Endothelial cell of umbilical vein (primary cell): ENCODE results near the gene ATXN7L2. TPM values are rescaled to one million over a fixed set of nuclear protein-coding genes. Genes with fewer than 3 reads are reported as not detected.

Source experiments
- BruUV-seq: library from RNA; stranded (reverse); fragments of 400-500 nt; replicated peaks from 2 replicates; lab custom pipeline; 2021; lab: Mats Ljungman, UMichigan
- CTCF ChIA-PET: fragments of 300-600, 350-600 bp; sonication (Branson Sonifier 250); formaldehyde crosslinking; loops from one replicate; lab custom pipeline; 2021; ENCODE audit warnings: antibody characterized with exemption, inconsistent platforms; lab: Charles Lee
- POLR2A ChIA-PET: fragments of 300-600, 350-600 bp; sonication (Branson Sonifier 250); formaldehyde crosslinking; loops from one replicate; lab custom pipeline; 2021; ENCODE audit warnings: antibody characterized with exemption, inconsistent platforms; lab: Charles Lee
- DNase-seq: peaks from one replicate; pipeline ENCODE4 v3.0.0-alpha.2; 2011; ENCODE audit warnings: low read depth, low spot score
- FAIRE-seq: peaks from 2 replicates; lab custom pipeline; 2011; peaks lifted over from hg19 to GRCh38; lab: Jason Lieb, UNC
- H2AFZ ChIP-seq: 2 replicates; pipeline ENCODE4 v1.6.0; 2012; ENCODE audit warnings: low read depth, low read length, control low read depth, inconsistent platforms
- H3K27ac ChIP-seq: 2 replicates; pipeline ENCODE4 v1.5.1; 2011; ENCODE audit warnings: low read depth, mild to moderate bottlenecking, control low read depth, low read length, moderate library complexity; ENCODE audit not compliant: insufficient read depth
- H3K27me3 ChIP-seq, 2 experiments: 2 replicates each; pipeline versions ENCODE4 v1.6.0 to v1.6.1; 2011; ENCODE audit warnings: low read length in 2 of 2, mixed read lengths in 1 of 2; ENCODE audit not compliant: control insufficient read depth in 2 of 2, insufficient read depth in 2 of 2
- H3K36me3 ChIP-seq, 2 experiments: 2 replicates in 1 of 2; 3 replicates in 1 of 2; pipeline ENCODE4 v1.5.1; 2011; ENCODE audit warnings: low read length in 2 of 2, mild to moderate bottlenecking in 1 of 2, moderate library complexity in 1 of 2; ENCODE audit not compliant: control insufficient read depth in 2 of 2, insufficient read depth in 2 of 2; ENCODE audit errors: extremely low read depth in 1 of 2
- H3K4me1 ChIP-seq: 3 replicates; pipeline ENCODE4 v1.5.1; 2011; ENCODE audit warnings: mild to moderate bottlenecking, low read length; ENCODE audit not compliant: control insufficient read depth, insufficient read depth; ENCODE audit errors: extremely low read depth
- H3K4me2 ChIP-seq: 2 replicates; pipeline ENCODE4 v1.6.1; 2011; ENCODE audit warnings: low read length, control low read depth, mixed read lengths; ENCODE audit not compliant: insufficient read depth
- H3K4me3 ChIP-seq, 3 experiments: fragments of 200-600 bp in 1 of 3; sonication (generic), shearing (Covaris generic) in 1 of 3; replicated peaks in 1 of 3; 2 replicates each; pipeline ENCODE4 v1.5.1; 2011 to 2016; ENCODE audit warnings: control low read depth in 3 of 3, low read length in 3 of 3, mild to moderate bottlenecking in 2 of 3, inconsistent platforms in 1 of 3, low read depth in 1 of 3, moderate library complexity in 1 of 3; ENCODE audit not compliant: insufficient read depth in 1 of 3
- H3K79me2 ChIP-seq: 2 replicates; pipeline ENCODE4 v1.6.0; 2012; ENCODE audit warnings: low read length, inconsistent platforms; ENCODE audit not compliant: control insufficient read depth, insufficient read depth
- H3K9ac ChIP-seq: replicated peaks from 2 replicates; pipeline ENCODE3; 2011; ENCODE audit warnings: low read length, control low read depth; ENCODE audit not compliant: insufficient read depth; ENCODE audit errors: extremely low read depth
- H3K9me1 ChIP-seq: replicated peaks from 3 replicates; pipeline ENCODE4 v1.6.0; 2011; ENCODE audit warnings: mild to moderate bottlenecking, low read length; ENCODE audit not compliant: control insufficient read depth, insufficient read depth; ENCODE audit errors: extremely low read depth
- H3K9me3 ChIP-seq: replicated peaks from 2 replicates; pipeline ENCODE4 v1.5.1; 2012; ENCODE audit warnings: low read length, inconsistent platforms; ENCODE audit not compliant: control insufficient read depth, insufficient read depth
- H4K20me1 ChIP-seq: replicated peaks from 2 replicates; pipeline ENCODE3; 2011; ENCODE audit warnings: mild to moderate bottlenecking, low read length; ENCODE audit not compliant: control insufficient read depth, insufficient read depth; ENCODE audit errors: extremely low read depth
- CTCF ChIP-seq, 2 donors: IDR thresholded peaks; 1 replicate in 1 of 2; 2 replicates in 1 of 2; pipeline ENCODE4 v1.5.1; 2011; ENCODE audit warnings: low read length in 2 of 2, mild to moderate bottlenecking in 2 of 2, moderate library complexity in 2 of 2, control low read depth in 1 of 2, inconsistent platforms in 1 of 2, low read depth in 1 of 2; ENCODE audit not compliant: insufficient read depth in 1 of 2; ENCODE audit errors: extremely low read depth in 1 of 2
- POLR2AphosphoS5 ChIP-seq: IDR thresholded peaks from 2 replicates; pipeline ENCODE4 v1.6.1; 2012; ENCODE audit warnings: low read depth, mild to moderate bottlenecking, control low read depth, low read length, moderate library complexity; ENCODE audit not compliant: insufficient read depth
- dilution Hi-C: fragments of 300-500 bp; cut with MboI; formaldehyde crosslinking; loops from one replicate; pipeline ENCODE4 v1.15.0; 2019; ENCODE audit warnings: low sequenced_read_pairs; ENCODE audit not compliant: extremely low pct_ligation_motif_present
- intact Hi-C: fragments of 100-400 bp; cut with micrococcal nuclease; formaldehyde crosslinking; loops from one replicate; pipeline ENCODE4 v1.10.0; 2022
- polyA plus RNA-seq, 4 experiments: library from polyadenylated mRNA; depleted of rRNA in 3 of 4; stranded (reverse) in 3 of 4; unstranded in 1 of 4; fragments of >200 nt; gene quantifications; 2 replicates each; pipeline versions ENCODE4 v1.2.1 to v1.2.3, GENCODE V29; 2011 to 2012; ENCODE audit warnings: missing spikeins in 1 of 4
- total RNA-seq: library from RNA; stranded (reverse); gene quantifications from 2 replicates; pipeline ENCODE4 v1.2.3, GENCODE V29; 2021

ATXN7L2 gene
- total and polyA plus RNA-seq, 2 donors (not counting 3 experiments of a cell fraction or from before 2014, with no cell fraction given) = 4.4 to 4.9 TPM

- Histone ChIP-seq H3K9me3 (no peaks in the 10 kb centered on the region), H3K9ac (no peak overlapping the region), H3K4me1 (peaks cover 15% of the 10 kb centered on the region), H4K20me1 (no peaks in the 10 kb centered on the region), H3K79me2 (no peaks in the 10 kb centered on the region), H2AFZ (no peak overlapping the region), H3K27ac (no peak overlapping the region), H3K4me2 (no peak overlapping the region), H3K36me3 (peaks cover 2% of the 10 kb centered on the region in 2 experiments), H3K9me1 (no peaks in the 10 kb centered on the region), H3K27me3 (no peaks in the 10 kb centered on the region), H3K4me3 (no peak overlapping the region)
- POLR2A ChIA-PET = interaction anchor here (0.6 to 1.5 kb wide), 2 partner anchors 42 to 525 kb away, joined by 4 to 5 read pairs; no protein-coding TSS in a partner anchor
- dilution Hi-C loops (no loop called here), intact Hi-C loops (loop anchor here (2.0 kb wide), 1 partner anchor 43 kb away; no protein-coding TSS in a partner anchor)
- peak; percentile 57 for DNase-seq
- CTCF ChIA-PET = interaction anchor here (0.5 to 23.0 kb wide), 26 partner anchors 9 to 879 kb away, joined by 3 to 955 read pairs (median 4); partner anchors contain the start of genes AHCYL1, AMIGO1, GPR61 and PSRC1
- TF ChIP-seq POLR2AphosphoS5 (no peak), CTCF (IDR thresholded peaks at IDR 0.05; ENCODE audit: extremely low read depth in 1 of 2, insufficient read depth in 1 of 2, low read depth in 1 of 2, low read length in 2 of 2) (peak; percentile 81 to 85)
- no TSS peak for BruUV-seq
- peak; percentile 91 for FAIRE-seq
Observed at GRCh38 chr1:109490029-109490933, 6.6 kb downstream of the ATXN7L2 start.
